K562 (cell line): ENCODE results near the gene PCDH1. TPM values are rescaled to one million over a fixed set of nuclear protein-coding genes. Genes with fewer than 3 reads are reported as not detected.

Experiments used
- ARID2 ChIP-seq: fragments of 450-650 bp; IDR thresholded peaks from 2 replicates; pipeline ENCODE4 v1.6.1; 2017; ENCODE audit warnings: antibody characterized with exemption, mild to moderate bottlenecking
- ATF1 ChIP-seq, 2 experiments: fragments of 450-650 bp in 1 of 2; IDR thresholded peaks; 2 replicates each; pipeline ENCODE4 v1.6.1; 2016; ENCODE audit warnings: missing compliant biosample characterization in 1 of 2, missing genetic modification characterization in 1 of 2
- BHLHE40 ChIP-seq: IDR thresholded peaks from 2 replicates; pipeline ENCODE4 v1.6.1; 2011; ENCODE audit warnings: low read length, improper control_type of control experiment
- CBFA2T3 ChIP-seq: fragments of 450-650 bp; IDR thresholded peaks from 2 replicates; pipeline ENCODE4 v1.6.1; 2017
- CEBPG ChIP-seq, 3 experiments: fragments of 200-800 bp in 1 of 3; sonication (Bioruptor generic) in 1 of 3; sonication (generic) in 1 of 3; formaldehyde crosslinking in 1 of 3; IDR thresholded peaks in 2 of 3; conservative IDR thresholded peaks in 1 of 3; 2 replicates each; pipeline versions ENCODE4 v1.6.1 to v1.8.0; 2016 to 2022; ENCODE audit warnings: missing compliant biosample characterization in 2 of 3, missing genetic modification characterization in 2 of 3, mild to moderate bottlenecking in 1 of 3, missing genetic modification reagents in 1 of 3
- CHAMP1 ChIP-seq: fragments of 450-650 bp; IDR thresholded peaks from 2 replicates; pipeline ENCODE4 v1.6.1; 2016; ENCODE audit warnings: mild to moderate bottlenecking
- DPF2 ChIP-seq: fragments of 450-650 bp; IDR thresholded peaks from 2 replicates; pipeline ENCODE4 v1.6.1; 2016
- ELK1 ChIP-seq: sonication (generic); formaldehyde crosslinking; IDR thresholded peaks from 2 replicates; pipeline ENCODE4 v1.8.1; 2022; ENCODE audit warnings: missing genetic modification reagents
- GTF2F1 ChIP-seq: IDR thresholded peaks from 2 replicates; pipeline ENCODE4 v1.6.1; 2011; ENCODE audit warnings: low read depth, low read length, improper control_type of control experiment
- MAFG ChIP-seq: fragments of 450-650 bp; conservative IDR thresholded peaks from 2 replicates; pipeline ENCODE4 v1.6.1; 2016; ENCODE audit warnings: missing genetic modification characterization, missing compliant biosample characterization
- MAX ChIP-seq: sonication (generic); formaldehyde crosslinking; IDR thresholded peaks from 2 replicates; pipeline ENCODE4 v1.9.0; 2022; ENCODE audit warnings: mild to moderate bottlenecking, missing genetic modification reagents
- NCOA4 ChIP-seq: fragments of 450-650 bp; IDR thresholded peaks from 2 replicates; pipeline ENCODE4 v1.6.1; 2018; ENCODE audit warnings: mild to moderate bottlenecking; ENCODE audit not compliant: partially characterized antibody
- NEUROD1 ChIP-seq: fragments of 150-350 bp; IDR thresholded peaks from 2 replicates; pipeline ENCODE4 v1.6.1; 2014; ENCODE audit warnings: borderline replicate concordance, low read length, low read depth; ENCODE audit not compliant: partially characterized antibody
- POLR2A ChIP-seq: fragments of 450-650 bp; conservative IDR thresholded peaks from 2 replicates; pipeline ENCODE4 v1.6.1; 2016
- PURB ChIP-seq: sonication (generic); formaldehyde crosslinking; IDR thresholded peaks from 2 replicates; pipeline ENCODE4 v1.9.0; 2021; ENCODE audit warnings: low read depth, mild to moderate bottlenecking, missing genetic modification reagents
- RB1 ChIP-seq: fragments of 450-650 bp; IDR thresholded peaks from 2 replicates; pipeline ENCODE4 v1.6.1; 2017; ENCODE audit warnings: low read depth, mild to moderate bottlenecking
- RFX7 ChIP-seq: fragments of 250-450 bp; sonication (Bioruptor Pico); IDR thresholded peaks from 2 replicates; pipeline ENCODE4 v1.5.1; 2021; ENCODE audit warnings: mild to moderate bottlenecking
- RNF2 ChIP-seq: sonication (generic); IDR thresholded peaks from 2 replicates; pipeline ENCODE4 v1.6.1; 2016
- SP2 ChIP-seq: IDR thresholded peaks from 2 replicates; pipeline ENCODE4 v1.6.1; 2011; ENCODE audit warnings: mild to moderate bottlenecking, low read depth, low read length, moderate library complexity; ENCODE audit not compliant: poor library complexity, severe bottlenecking; ENCODE audit errors: extremely low read depth
- SUPT5H ChIP-seq: fragments of 450-650 bp; IDR thresholded peaks from 2 replicates; pipeline ENCODE4 v1.6.1; 2016
- XRCC5 ChIP-seq: fragments of 200-400 bp; formaldehyde crosslinking; IDR thresholded peaks from 2 replicates; pipeline ENCODE4 v1.6.1; 2017; ENCODE audit warnings: low read depth, mild to moderate bottlenecking, low read length
- ZNF395 ChIP-seq: fragments of 200-800 bp; sonication (Bioruptor generic); IDR thresholded peaks from 2 replicates; pipeline ENCODE4 v1.6.1; 2017; ENCODE audit warnings: missing genetic modification characterization, missing compliant biosample characterization
- ZNF449 ChIP-seq: fragments of 250-450 bp; sonication (Bioruptor Pico); IDR thresholded peaks from 2 replicates; pipeline ENCODE4 v1.8.0; 2022; ENCODE audit warnings: moderate library complexity, mild to moderate bottlenecking, inconsistent platforms
- ZSCAN32 ChIP-seq: fragments of 450-650 bp; formaldehyde crosslinking; IDR thresholded peaks from 2 replicates; pipeline ENCODE4 v1.4.0; 2020; ENCODE audit warnings: mild to moderate bottlenecking, moderate library complexity
- polyA plus RNA-seq, 8 experiments: library from polyadenylated mRNA; depleted of rRNA in 4 of 8; stranded (reverse) in 5 of 8; unstranded in 3 of 8; fragments of >200 nt; fragmentation: Nextera tagmentation in 2 of 8; fragmentation: Illumina TruSeq in 1 of 8; extraction: Ambion mirVana in 2 of 8; extraction: Trizol in 1 of 8; gene quantifications; 2 replicates each; pipeline versions ENCODE4 v1.2.1 to v1.2.3, GENCODE V29; 2011 to 2014; ENCODE audit warnings: inconsistent platforms in 1 of 8, missing spikeins in 1 of 8
- total RNA-seq, 7 experiments: library from RNA; depleted of rRNA in 6 of 7; stranded (reverse); fragments of >200 nt in 6 of 7; fragmentation: Illumina TruSeq in 2 of 7; extraction: Trizol in 2 of 7; gene quantifications; 2 replicates each; pipeline versions ENCODE4 v1.2.1 to v1.2.3, GENCODE V29; 2011 to 2021; ENCODE audit warnings: low replicate concordance in 1 of 7

Gene PCDH1
- total and polyA plus RNA-seq, 9 of the 15 experiments (the other 6 are each of a cell fraction or from before 2014, with no cell fraction given): 0.11 to 3.6 (median 1.9) TPM; not detected in 1

- TF ChIP-seq RFX7 (CRISPR knock-in tag) (no peak), ELK1 (CRISPR knock-in tag) (no peak), MAX (CRISPR knock-in tag) (peak; percentile 90), BHLHE40 (peak; percentile 68), NEUROD1 (no peak), GTF2F1 (no peak), ARID2 (no peak), ATF1 (CRISPR knock-in tag; IDR thresholded peaks at IDR 0.05) (no peak), ATF1 (tag; IDR thresholded peaks at IDR 0.05) (peak; percentile 18; the same call in 1 of the 2 replicates), XRCC5 (no peak), RB1 (peak; percentile 86; the same call in 1 of the 2 replicates), CEBPG (CRISPR knock-in tag; IDR thresholded peaks at IDR 0.05) (no peak), CEBPG (tag; conservative IDR thresholded peaks at IDR 0.05 in 1 of 2, IDR thresholded peaks at IDR 0.05 in 1 of 2) (no peak), POLR2A (no peak), ZNF395 (CRISPR knock-in tag) (no peak), ZNF449 (CRISPR knock-in tag) (no peak), CHAMP1 (0 out of 2 replicates have a peak, but pooled peaks have one; percentile 16), CBFA2T3 (no peak), RNF2 (peak; percentile 62; the same call in 1 of the 2 replicates), SUPT5H (no peak), SP2 (no peak), PURB (CRISPR knock-in tag) (no peak), ZSCAN32 (CRISPR knock-in tag) (no peak), NCOA4 (no peak), MAFG (tag) (no peak), DPF2 (no peak)
Measured at GRCh38 chr5:141914199-141914743, 36.1 kb upstream of the PCDH1 start (continued).
